DND-41 (cell line): ENCODE results near the gene SERP2.

Experiments used
- ATAC-seq: fragments of 200-7000 bp; cut with Tn5 transposase; 3 replicates; pipeline ENCODE4 v1.9.1; 2021; ENCODE audit warnings: low read depth; ENCODE audit not compliant: insufficient read depth
- DNase-seq: peaks from one replicate; pipeline ENCODE4 v3.0.0-alpha.2; 2020
- H2AFZ ChIP-seq: 2 replicates; pipeline ENCODE4 v1.6.0; 2012; ENCODE audit warnings: low read depth, low read length
- H3K27ac ChIP-seq: 2 replicates; pipeline ENCODE4 v1.5.1; 2012; ENCODE audit warnings: low read length, inconsistent platforms
- H3K27me3 ChIP-seq: fragments of 200-600 bp; sonication (generic); 2 replicates; pipeline ENCODE4 v1.6.0; 2012; ENCODE audit warnings: low read length, mild to moderate bottlenecking, inconsistent platforms; ENCODE audit not compliant: insufficient read depth, poor library complexity
- H3K36me3 ChIP-seq: 2 replicates; pipeline ENCODE4 v1.5.1; 2012; ENCODE audit warnings: low read length, inconsistent platforms; ENCODE audit not compliant: insufficient read depth
- H3K4me1 ChIP-seq: 2 replicates; pipeline ENCODE4 v1.5.1; 2012; ENCODE audit warnings: mild to moderate bottlenecking, low read length; ENCODE audit not compliant: insufficient read depth
- H3K4me2 ChIP-seq: 2 replicates; pipeline ENCODE4 v1.6.0; 2012; ENCODE audit warnings: mild to moderate bottlenecking, moderate library complexity, low read length, inconsistent platforms; ENCODE audit not compliant: insufficient read depth
- H3K4me3 ChIP-seq, 2 experiments: fragments of 200-600 bp in 1 of 2; shearing (Covaris generic) in 1 of 2; 2 replicates each; pipeline ENCODE4 v1.5.1; 2012 to 2016; ENCODE audit warnings: inconsistent platforms in 2 of 2, low read length in 2 of 2, mild to moderate bottlenecking in 2 of 2, low read depth in 1 of 2, moderate library complexity in 1 of 2
- H3K79me2 ChIP-seq: 2 replicates; pipeline ENCODE4 v1.6.0; 2012; ENCODE audit warnings: low read length, inconsistent platforms; ENCODE audit not compliant: insufficient read depth
- H3K9ac ChIP-seq: 2 replicates; pipeline ENCODE4 v1.6.0; 2012; ENCODE audit warnings: low read depth, mild to moderate bottlenecking, inconsistent platforms, low read length, moderate library complexity
- H3K9me3 ChIP-seq: 2 replicates; pipeline ENCODE4 v1.5.1; 2012; ENCODE audit warnings: low read length, moderate library complexity, mild to moderate bottlenecking, inconsistent platforms; ENCODE audit not compliant: insufficient read depth, severe bottlenecking
- H4K20me1 ChIP-seq: 2 replicates; pipeline ENCODE4 v1.6.0; 2012; ENCODE audit warnings: low read length; ENCODE audit not compliant: insufficient read depth
- EZH2 ChIP-seq: IDR thresholded peaks from 3 replicates; pipeline ENCODE4 v1.6.1; 2012; ENCODE audit warnings: borderline replicate concordance, low read depth, mild to moderate bottlenecking, moderate library complexity, low read length, inconsistent platforms; ENCODE audit not compliant: severe bottlenecking
- TF ChIP-seq, protein P1 (sequence below): IDR thresholded peaks from 2 replicates; pipeline ENCODE4 v1.5.1; 2012; ENCODE audit warnings: borderline replicate concordance, low read length, moderate library complexity, mild to moderate bottlenecking; ENCODE audit not compliant: poor library complexity, severe bottlenecking; ENCODE audit errors: extremely low read depth

Gene SERP2

DNA sequence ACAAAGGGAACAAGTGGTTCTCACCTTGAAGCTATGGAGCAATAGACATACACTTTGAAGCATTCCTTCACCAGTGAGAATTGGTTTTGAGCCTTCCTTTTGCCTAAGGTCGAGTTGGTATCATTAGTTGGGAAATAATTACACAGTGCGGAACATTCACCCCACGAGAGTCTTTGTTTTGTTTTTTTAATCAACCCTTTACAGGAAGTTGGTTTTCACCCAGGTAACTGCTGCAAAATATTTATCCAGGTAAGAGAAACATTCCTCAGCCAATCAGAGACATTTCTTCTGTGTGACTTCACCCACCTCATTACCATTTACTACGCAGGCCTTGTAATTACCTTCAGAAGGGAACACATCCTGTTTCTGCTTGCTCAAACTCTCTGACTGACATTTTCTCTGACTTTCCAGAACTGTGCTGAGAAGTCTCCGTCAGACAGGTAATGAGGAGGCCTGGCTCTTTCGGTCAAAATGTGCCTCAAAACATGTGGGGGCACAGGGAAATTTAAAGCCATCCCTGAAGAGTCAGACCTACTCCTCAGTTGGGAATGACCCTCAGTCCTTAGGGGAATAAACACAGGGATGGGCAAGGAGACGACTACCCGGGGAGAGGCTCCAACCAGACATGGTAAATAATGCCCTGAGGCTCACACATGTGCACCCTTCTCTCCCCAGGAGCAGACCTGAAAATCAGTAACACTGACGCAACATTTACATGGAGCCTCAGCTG, 22.7 kb upstream of the SERP2 start:
- Histone ChIP-seq H3K9ac (no peak overlapping the region), H3K4me1 (peaks cover 39% of the 10 kb centered on the region), H4K20me1 (no peaks in the 10 kb centered on the region), H3K27me3 (no peaks in the 10 kb centered on the region), H3K4me3 (no peak overlapping the region), H3K79me2 (no peaks in the 10 kb centered on the region), H3K9me3 (no peaks in the 10 kb centered on the region), H3K36me3 (no peaks in the 10 kb centered on the region), H3K27ac (peak overlapping the region; percentile 82; the same call in 1 of the 2 replicates), H2AFZ (0 out of 2 replicates have a peak overlapping the region, but pooled peaks have one; percentile 40), H3K4me2 (no peak overlapping the region)
- no peak for DNase-seq
- ATAC-seq, result no peak
- TF ChIP-seq, protein P1, sequence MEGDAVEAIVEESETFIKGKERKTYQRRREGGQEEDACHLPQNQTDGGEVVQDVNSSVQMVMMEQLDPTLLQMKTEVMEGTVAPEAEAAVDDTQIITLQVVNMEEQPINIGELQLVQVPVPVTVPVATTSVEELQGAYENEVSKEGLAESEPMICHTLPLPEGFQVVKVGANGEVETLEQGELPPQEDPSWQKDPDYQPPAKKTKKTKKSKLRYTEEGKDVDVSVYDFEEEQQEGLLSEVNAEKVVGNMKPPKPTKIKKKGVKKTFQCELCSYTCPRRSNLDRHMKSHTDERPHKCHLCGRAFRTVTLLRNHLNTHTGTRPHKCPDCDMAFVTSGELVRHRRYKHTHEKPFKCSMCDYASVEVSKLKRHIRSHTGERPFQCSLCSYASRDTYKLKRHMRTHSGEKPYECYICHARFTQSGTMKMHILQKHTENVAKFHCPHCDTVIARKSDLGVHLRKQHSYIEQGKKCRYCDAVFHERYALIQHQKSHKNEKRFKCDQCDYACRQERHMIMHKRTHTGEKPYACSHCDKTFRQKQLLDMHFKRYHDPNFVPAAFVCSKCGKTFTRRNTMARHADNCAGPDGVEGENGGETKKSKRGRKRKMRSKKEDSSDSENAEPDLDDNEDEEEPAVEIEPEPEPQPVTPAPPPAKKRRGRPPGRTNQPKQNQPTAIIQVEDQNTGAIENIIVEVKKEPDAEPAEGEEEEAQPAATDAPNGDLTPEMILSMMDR, result no peak
- no peak for TF ChIP-seq EZH2

DNA sequence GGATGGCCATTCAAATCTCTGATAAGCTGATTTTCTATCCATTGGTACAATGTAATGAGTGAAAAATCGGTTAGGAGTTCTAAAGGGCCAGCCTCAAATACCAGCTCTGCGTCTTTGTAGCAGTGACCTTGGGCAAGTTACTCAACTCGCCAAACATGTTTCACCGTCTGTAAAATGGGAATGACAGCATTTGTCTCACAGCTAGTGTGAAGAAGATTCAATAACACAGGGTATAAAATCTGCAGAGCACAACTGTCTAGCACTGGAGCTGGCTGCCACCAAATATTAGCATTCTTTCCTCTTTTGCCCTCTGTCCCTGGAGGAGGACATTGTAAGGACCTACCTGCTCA, 22.1 kb upstream of the SERP2 start:
- Histone ChIP-seq H3K9ac (no peak overlapping the region; the same call in 1 of the 2 replicates), H3K4me3 (no peak overlapping the region), H3K79me2 (no peaks in the 10 kb centered on the region), H3K9me3 (no peaks in the 10 kb centered on the region), H3K4me1 (peaks cover 39% of the 10 kb centered on the region), H2AFZ (peak overlapping the region; percentile 40), H3K4me2 (no peak overlapping the region), H3K27ac (peak overlapping the region; percentile 82; the same call in 1 of the 2 replicates), H4K20me1 (no peaks in the 10 kb centered on the region), H3K27me3 (no peaks in the 10 kb centered on the region), H3K36me3 (no peaks in the 10 kb centered on the region)
- ATAC-seq (no peak), DNase-seq (no peak)
- no peak for TF ChIP-seq EZH2

DNA sequence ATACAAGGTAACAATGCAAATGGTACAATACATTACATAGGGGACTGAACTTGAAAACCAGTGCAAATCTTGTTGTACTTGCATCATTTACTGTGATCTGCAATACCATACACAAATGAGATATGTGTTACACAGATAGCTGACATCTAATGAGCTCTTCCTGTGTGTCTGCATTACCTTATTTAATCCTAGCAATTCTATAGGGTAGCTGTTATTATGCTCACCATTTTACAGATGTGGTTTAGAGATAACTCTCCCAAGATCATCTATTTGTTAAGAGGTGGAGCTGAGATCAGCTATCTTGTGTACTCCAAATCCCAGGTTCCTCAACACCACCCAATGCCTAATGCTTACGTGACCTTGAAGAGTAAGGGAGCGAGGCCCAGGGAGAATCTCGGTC, 21.4 kb upstream of the SERP2 start:
- Histone ChIP-seq H3K36me3 (no peaks in the 10 kb centered on the region), H3K27ac (peak overlapping the region; percentile 82), H3K4me2 (peak overlapping the region; percentile 24; the same call in 1 of the 2 replicates), H3K9me3 (no peaks in the 10 kb centered on the region), H3K79me2 (no peaks in the 10 kb centered on the region), H4K20me1 (no peaks in the 10 kb centered on the region), H2AFZ (0 out of 2 replicates have a peak overlapping the region, but pooled peaks have one; percentile 11), H3K4me1 (peaks cover 39% of the 10 kb centered on the region), H3K27me3 (no peaks in the 10 kb centered on the region), H3K4me3 (no peak overlapping the region), H3K9ac (peak overlapping the region; percentile 23; the same call in 1 of the 2 replicates)
- no peak for TF ChIP-seq EZH2
- TF ChIP-seq, protein P1, result no peak
- ATAC-seq, result peak; percentile 86
- DNase-seq, result peak; percentile 45

DNA sequence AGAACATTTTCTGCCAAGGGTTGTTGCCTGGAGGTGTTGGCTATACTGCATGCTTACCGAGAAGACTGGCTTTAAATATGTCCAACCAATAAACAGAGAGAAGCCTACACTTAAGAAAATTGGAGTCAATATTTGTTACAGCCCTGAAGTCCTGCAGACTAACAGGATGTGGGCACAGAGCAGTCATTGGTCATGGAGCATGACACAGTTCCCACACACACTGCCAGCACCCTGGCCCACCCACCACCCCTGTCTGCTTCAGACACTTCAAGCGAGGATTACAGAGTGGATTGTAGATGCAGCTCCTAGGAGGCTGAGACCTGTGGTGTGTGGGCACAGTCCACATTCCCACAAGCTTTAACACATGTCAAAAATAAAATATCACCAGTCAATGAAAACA, 21.0 kb upstream of the SERP2 start:
- peak overlapping the region; percentile 23; the same call in 1 of the 2 replicates for H3K9ac ChIP-seq
- no peaks in the 10 kb centered on the region for H3K79me2 ChIP-seq
- no peaks in the 10 kb centered on the region for H4K20me1 ChIP-seq
- peak overlapping the region; percentile 82 for H3K27ac ChIP-seq
- peak overlapping the region; percentile 24 for H3K4me2 ChIP-seq
- no peak for TF ChIP-seq EZH2
- TF ChIP-seq, protein P1, result no peak
- no peaks in the 10 kb centered on the region for H3K9me3 ChIP-seq
- no peak overlapping the region; a peak in 1 of 4 replicates for H3K4me3 ChIP-seq
- ATAC-seq, result peak; percentile 85
- H2AFZ ChIP-seq, result 0 out of 2 replicates have a peak overlapping the region, but pooled peaks have one; percentile 11
- H3K36me3 ChIP-seq, result no peaks in the 10 kb centered on the region
- DNase-seq, result peak; percentile 79
- peaks cover 39% of the 10 kb centered on the region for H3K4me1 ChIP-seq
- no peaks in the 10 kb centered on the region for H3K27me3 ChIP-seq
